ENCODE data around the gene HPCAL4. TPM values are rescaled to one million over a fixed set of nuclear protein-coding genes. Genes with fewer than 3 reads are reported as not detected.

The HPCAL4 gene
- total RNA-seq, 1 donor = under 0.01 TPM

DNA sequence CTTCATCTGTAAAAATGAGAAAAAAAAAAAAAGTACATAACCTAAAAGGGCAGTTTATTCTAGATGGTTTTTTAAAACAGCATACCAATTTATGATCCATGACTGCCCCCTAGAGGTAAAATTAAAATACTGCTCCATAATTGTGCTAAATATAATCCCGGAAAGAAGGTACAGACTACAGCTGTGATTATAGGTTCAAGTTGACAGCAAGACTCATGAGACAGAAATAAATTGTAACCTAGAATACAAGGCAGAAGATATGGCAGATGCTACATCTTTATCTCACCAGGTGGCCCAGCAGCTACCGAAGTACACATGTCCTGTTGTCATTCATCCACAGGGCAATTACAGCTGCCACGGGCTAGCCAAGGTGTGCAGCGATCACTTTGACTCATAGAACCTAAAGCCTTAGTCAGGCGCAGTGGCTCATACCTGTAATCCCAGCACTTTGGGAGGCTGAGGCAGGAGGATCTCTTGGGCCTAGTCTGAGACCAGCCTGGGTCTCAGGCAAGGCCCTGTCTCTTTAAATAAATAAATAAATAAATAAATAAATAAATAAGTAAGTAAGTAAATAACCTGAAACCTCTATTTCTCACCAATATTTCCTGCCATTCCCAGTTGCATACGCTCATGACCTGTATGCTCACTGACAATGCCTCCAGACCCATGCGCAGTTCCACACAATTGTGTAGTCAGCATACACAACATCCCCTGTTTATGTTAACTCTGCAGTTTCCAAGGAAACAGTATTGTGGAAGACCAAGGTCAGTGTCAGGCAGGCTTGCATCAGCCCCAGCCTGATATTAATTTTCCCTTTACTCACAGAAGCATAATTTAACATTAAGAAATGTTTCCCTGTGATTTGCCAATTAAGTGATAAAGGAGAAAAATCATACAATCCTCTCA lies 29.1 kb upstream of the HPCAL4 start:
- peak; percentile 83 for DNase-seq (ENCODE audit: low read depth)
- TF ChIP-seq, protein P1, sequence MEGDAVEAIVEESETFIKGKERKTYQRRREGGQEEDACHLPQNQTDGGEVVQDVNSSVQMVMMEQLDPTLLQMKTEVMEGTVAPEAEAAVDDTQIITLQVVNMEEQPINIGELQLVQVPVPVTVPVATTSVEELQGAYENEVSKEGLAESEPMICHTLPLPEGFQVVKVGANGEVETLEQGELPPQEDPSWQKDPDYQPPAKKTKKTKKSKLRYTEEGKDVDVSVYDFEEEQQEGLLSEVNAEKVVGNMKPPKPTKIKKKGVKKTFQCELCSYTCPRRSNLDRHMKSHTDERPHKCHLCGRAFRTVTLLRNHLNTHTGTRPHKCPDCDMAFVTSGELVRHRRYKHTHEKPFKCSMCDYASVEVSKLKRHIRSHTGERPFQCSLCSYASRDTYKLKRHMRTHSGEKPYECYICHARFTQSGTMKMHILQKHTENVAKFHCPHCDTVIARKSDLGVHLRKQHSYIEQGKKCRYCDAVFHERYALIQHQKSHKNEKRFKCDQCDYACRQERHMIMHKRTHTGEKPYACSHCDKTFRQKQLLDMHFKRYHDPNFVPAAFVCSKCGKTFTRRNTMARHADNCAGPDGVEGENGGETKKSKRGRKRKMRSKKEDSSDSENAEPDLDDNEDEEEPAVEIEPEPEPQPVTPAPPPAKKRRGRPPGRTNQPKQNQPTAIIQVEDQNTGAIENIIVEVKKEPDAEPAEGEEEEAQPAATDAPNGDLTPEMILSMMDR (IDR thresholded peaks at IDR 0.05; ENCODE audit: insufficient read depth, low read length) = peak; percentile 54
- H3K4me3 ChIP-seq (ENCODE audit: low read depth, low read length) = no peak overlapping the region

DNA sequence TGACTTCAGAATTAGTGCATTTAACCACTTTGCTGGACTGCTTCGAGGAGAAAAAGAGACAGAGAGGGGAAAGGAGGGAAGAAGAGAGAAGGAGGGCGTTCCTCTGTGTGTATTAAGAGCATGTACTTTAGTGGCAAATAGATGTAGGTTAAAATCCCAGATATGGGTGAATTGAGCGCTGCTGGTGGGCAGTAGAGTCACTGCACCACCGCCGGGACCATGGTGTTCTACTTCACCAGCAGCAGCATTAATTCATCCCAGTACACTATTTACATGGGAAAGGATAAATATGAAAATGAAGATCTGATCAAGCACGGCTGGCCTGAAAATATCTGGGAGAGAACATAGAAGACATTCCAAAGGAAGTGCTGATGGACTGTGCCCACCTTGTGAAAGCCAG lies 26.6 kb upstream of the HPCAL4 start:
- no peak overlapping the region for H3K4me3 ChIP-seq (ENCODE audit: low read depth, low read length)
- DNase-seq (ENCODE audit: low read depth) = no peak
- TF ChIP-seq, protein P1 (IDR thresholded peaks at IDR 0.05; ENCODE audit: insufficient read depth, low read length) = no peak

DNA sequence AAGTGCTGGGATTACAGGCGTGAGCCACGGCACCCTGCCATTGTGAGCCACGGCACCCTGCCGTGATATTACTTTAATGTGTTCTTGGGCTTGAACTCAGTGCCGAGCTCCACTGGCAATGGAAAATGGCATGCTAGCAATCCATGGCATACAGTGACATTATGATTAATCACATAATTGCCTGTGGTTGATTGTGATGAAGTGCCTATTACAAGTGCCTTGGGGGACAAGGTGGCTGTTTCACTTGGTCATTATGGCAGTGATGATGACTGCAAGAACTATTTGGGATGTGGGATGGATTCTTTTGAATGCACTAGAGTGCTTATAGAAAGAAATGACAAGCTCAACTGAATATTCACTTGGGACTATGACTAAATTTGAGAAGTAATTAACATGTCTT lies 22.3 kb upstream of the HPCAL4 start:
- DNase-seq (ENCODE audit: low read depth) = no peak
- TF ChIP-seq, protein P1 (IDR thresholded peaks at IDR 0.05; ENCODE audit: insufficient read depth, low read length) = no peak
- H3K4me3 ChIP-seq (ENCODE audit: low read depth, low read length) = no peak overlapping the region

DNA sequence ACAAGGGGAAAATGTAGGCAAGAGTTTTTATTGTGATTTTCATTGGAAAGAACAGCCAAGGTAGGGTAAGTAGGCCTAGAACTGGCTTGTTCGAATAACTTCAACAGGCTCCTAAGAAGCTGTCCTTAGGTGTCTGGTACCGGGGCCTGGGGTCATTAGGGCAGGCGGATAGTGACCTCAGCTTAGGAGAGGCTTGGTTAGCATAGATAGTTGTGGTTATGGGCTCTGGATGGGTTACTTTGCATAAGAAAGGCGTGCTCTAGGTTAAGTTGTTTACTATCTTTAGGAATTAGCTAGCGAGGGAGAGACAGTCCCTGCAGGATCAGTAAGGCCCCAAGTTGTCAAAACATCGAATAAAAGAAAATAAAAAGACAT lies 20.7 kb upstream of the HPCAL4 start:
- DNase-seq (ENCODE audit: low read depth) = no peak
- TF ChIP-seq, protein P1 (IDR thresholded peaks at IDR 0.05; ENCODE audit: insufficient read depth, low read length) = no peak
- no peak overlapping the region for H3K4me3 ChIP-seq (ENCODE audit: low read depth, low read length)

DNA sequence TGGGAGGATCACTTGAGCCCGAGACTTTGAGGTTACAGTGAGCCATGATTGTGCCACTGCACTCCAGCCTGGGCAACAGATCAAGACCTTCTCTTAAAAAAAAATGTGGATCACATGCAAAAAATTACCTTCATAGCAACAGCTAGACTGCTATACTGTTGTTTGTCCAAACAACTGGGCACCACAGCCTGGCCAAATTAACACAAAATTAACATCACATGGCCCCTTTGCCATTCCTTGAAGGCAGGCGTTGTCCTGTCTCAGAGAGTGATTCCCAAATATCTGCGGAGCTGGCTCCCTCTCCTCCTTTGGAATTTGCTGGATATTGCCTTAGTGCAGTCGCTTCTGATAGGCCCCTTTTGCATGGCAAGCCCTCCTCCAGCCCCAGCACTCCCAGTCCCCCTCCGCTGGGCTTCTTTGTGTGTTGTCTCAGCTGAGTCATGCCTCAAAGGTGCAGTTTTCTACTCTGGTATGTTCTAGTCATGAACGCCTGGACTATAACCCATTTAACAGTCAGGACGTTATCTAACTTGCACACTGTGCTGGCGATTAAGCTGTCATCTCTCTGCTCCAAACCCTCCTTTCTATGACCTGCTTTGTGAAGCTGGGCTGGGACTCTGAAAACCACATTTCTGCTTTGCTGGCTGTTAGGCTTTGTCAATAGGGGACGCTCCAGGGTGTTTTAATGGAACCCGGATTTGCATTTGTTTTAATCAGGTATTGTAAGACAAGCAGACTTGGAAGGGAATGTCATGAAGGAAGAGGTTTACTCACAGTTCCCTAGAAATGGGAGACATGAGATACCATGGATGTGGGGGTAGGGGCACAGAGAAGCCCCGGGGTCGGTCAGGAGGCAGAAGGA lies 20.1 kb upstream of the HPCAL4 start:
- H3K4me3 ChIP-seq (ENCODE audit: low read depth, low read length) = no peak overlapping the region
- DNase-seq (ENCODE audit: low read depth) = peak; percentile 58
- TF ChIP-seq, protein P1 (IDR thresholded peaks at IDR 0.05; ENCODE audit: insufficient read depth, low read length) = peak; percentile 15

DNA sequence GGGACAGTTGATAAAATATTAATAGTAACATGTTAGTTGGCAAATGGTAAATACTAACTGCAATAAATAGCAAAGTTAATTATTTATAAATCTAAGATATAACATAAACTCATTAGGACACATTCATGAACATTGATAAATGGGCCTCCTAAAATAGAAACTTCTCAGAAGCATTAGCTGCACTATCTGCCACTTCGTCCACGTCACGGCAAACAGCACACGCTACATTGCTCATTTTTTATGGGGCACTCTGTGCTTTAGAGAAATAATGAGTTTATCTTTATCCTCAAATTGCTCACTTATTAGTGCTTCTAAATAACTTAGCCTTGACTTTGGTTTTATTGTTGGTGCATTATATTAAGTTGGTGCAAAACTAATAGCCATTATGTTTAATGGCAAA lies 16.3 kb upstream of the HPCAL4 start:
- TF ChIP-seq, protein P1 (IDR thresholded peaks at IDR 0.05; ENCODE audit: insufficient read depth, low read length) = no peak
- no peak overlapping the region for H3K4me3 ChIP-seq (ENCODE audit: low read depth, low read length)
- no peak for DNase-seq (ENCODE audit: low read depth)

All from fibroblast of the aortic adventitia (primary cell).